HG03175 (cell line): ENCODE measurements around the gene PC.

ENCODE experiments used
- ATAC-seq: cut with Tn5 transposase; IDR thresholded peaks from one replicate; pipeline ENCODE4 v1.9.1; 2021; ENCODE audit warnings: mild to moderate bottlenecking, moderate library complexity; ENCODE audit not compliant: unreplicated experiment

PC gene

DNA sequence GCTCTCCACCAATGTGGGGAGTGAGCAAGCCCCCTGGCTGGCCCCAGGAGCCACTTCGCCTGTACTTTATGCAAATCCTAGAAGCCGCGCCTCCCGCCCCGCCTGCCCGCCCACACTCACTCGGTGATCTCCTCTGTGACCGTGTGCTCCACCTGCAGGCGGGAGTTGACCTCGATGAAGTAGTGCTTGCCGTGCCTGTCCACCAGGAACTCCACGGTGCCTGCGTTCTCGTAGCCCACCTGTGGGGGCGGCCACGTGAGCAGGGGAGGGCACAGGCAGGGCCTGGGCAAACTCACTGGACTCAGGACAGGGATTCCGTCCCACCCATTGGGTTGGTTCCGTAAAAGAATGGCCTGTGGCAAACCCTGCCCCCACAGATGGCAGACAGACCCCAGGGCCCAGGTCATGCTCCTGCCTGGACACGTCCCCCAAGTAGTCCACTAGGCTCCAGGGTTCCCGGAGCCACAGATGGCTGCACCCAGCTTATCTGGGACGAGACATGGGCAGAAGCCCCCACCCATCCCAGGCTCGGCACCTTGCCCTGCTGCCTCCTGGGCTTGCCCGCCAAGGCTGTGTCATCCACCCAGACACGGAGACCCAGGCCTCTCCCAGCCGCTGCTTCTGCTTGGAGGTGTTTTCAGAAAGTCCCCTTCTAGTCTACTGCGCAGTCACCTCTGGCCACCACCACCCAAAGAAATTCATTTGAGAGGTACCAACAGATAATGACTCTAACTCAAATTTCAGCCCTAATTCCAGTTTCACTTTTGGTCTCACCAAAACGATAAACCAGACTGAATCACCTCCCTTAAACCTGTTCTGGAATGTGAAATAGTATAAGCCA lies 89.2 kb downstream of the PC start:
- peak; percentile 83 for ATAC-seq

GRCh38 chr11:66868082-66868725 lies 90.0 kb downstream of the PC start:
- ATAC-seq, result no peak

- ATAC-seq, result no peak
Observed at GRCh38 chr11:66867425-66868040, 90.7 kb downstream of the PC start.

DNA sequence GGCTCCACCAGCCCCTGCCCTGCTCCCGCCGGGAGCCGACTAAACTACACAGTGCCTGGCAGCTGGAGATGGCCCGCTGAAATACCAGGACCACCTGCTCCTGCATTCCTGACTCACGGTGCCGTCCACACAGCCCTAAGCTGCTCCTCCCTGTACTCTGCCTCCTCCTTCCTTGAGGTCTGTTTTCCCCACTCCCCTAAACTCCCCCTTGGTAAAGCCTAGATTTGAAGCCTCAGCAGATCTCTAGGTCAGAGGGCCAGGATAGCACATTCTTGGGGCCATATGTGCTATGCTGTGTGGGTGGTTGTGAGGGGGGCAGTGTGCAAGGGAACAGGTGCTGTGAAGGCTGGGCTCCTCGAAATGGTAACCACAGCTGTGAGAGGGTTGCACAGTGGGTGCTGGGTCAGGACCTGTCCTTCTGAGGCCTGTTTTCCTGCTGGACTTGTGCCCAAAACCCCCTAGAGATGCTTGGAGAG lies 91.6 kb downstream of the PC start:
- no peak for ATAC-seq

- no peak for ATAC-seq
Observed at GRCh38 chr11:66866007-66866406, 92.2 kb downstream of the PC start.

- ATAC-seq, result no peak
Observed at GRCh38 chr11:66864924-66865697, 93.1 kb downstream of the PC start.

- ATAC-seq, result no peak
Observed at GRCh38 chr11:66864172-66864901, 93.8 kb downstream of the PC start.

DNA sequence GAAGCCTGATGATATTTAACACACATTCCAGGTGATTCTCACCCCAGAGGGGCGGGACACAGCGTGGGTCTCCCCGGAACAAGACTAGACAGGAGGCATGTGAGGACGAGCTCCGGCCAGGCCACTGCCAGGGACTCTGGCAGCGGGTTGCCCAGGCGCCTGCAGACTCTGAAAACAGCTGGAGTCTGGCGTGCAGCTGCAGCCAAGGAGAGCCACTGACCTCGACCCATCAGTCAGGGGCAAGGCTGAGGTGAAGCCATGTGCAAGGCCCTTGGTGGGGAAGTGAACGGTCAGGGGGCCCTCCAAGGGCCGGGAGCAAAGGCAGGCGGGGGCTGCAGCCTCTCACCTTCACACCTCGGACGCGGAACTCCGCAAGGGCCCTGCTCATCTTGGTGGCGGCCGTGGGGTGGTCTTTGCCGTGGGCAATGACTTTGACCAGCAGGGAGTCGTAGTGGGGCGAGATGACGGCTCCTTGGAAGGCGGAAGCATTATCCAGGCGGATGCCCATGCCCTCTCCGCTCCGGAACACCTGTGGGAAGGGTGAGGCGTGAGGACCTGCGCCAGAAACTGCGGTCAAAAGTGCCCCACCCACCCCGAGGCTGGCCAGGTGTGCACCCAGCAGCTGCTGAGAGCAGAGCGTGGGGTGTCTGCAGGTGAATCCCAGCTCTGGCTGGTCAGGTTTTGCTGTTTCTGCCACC lies 94.6 kb downstream of the PC start:
- no peak for ATAC-seq

- no peak for ATAC-seq
Observed at GRCh38 chr11:66862559-66863037, 95.6 kb downstream of the PC start.

- ATAC-seq, result no peak
Observed at GRCh38 chr11:66861774-66862558, 96.2 kb downstream of the PC start.

DNA sequence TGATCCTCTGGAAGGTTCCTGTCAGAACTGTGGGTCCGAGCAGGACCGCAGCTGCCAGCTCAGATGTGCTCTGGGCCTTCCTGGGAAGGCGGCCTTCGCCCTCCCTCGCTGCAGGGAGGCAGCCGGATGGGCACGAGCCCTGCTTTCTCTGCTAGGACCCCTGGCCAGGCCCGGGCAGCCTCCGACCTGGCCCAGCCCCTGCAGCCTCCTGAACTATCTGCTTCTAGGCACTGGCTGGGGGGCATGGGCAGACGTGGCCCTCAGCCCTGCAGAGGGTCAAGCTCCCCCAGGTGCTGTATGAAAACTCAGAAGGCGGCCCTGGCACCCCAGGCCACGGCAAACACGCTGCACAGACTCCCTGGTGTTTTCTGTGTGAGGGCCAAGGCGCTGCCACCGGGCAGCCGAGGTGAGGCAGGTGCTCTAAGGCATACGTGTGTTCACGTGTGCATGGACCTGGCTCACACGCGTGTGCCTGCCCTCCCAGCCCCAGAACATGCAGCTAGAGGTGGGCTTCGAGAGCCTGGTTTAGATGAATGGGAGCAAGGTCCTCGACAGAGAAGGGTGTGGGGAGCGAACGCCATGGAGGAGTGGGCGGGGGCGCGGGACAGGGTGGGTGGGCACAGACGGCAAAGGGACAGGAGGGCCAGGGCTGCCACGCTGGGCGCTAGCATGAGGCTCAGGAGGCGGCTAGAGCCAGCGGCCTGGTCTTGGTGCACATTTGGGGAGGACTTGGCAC lies 97.0 kb downstream of the PC start:
- ATAC-seq, result no peak

- ATAC-seq, result no peak
Observed at GRCh38 chr11:66860449-66860831, 97.7 kb downstream of the PC start.

DNA sequence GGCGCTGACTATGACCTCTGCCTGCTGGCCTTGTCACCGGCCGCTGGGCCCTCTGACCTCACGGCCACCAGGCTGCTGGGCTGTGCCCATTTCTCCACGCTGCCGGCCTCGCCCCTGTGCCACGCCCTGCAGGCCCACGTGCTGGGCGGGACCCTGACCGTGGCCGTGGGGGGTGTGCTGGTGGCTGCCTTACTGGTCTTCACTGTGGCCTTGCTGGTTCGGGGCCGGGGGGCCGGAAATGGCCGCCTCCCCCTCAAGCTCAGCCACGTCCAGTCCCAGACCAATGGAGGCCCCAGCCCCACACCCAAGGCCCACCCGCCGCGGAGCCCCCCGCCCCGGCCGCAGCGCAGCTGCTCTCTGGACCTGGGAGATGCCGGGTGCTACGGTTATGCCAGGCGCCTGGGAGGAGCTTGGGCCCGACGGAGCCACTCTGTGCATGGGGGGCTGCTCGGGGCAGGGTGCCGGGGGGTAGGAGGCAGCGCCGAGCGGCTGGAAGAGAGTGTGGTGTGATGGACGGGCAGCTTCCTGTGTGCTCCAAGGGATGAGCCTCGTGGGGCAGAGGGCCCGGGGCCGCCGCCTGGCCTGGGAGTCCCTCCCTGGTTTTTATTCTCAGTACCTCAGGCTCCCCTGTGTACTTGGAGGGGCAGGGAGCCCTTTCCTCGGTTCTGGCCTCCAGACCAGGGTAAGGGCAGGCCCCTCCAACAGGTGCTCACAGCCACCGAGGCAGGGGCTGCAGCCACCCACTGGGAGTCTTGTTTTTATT lies 98.3 kb downstream of the PC start:
- ATAC-seq, result no peak

GRCh38 chr11:66858939-66859685 lies 99.1 kb downstream of the PC start:
- ATAC-seq, result no peak

DNA sequence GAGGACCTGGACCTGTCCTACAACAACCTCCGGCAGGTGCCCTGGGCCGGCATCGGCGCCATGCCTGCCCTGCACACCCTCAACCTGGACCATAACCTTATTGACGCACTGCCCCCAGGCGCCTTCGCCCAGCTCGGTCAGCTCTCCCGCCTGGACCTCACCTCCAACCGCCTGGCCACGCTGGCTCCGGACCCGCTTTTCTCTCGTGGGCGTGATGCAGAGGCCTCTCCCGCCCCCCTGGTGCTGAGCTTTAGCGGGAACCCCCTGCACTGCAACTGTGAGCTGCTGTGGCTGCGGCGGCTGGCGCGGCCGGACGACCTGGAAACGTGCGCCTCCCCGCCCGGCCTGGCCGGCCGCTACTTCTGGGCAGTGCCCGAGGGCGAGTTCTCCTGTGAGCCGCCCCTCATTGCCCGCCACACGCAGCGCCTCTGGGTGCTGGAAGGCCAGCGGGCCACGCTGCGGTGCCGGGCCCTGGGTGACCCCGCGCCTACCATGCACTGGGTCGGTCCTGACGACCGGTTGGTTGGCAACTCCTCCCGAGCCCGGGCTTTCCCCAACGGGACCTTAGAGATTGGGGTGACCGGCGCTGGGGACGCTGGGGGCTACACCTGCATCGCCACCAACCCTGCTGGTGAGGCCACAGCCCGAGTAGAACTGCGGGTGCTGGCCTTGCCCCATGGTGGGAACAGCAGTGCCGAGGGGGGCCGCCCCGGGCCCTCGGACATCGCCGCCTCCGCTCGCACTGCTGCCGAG lies 99.8 kb downstream of the PC start:
- ATAC-seq, result no peak

DNA sequence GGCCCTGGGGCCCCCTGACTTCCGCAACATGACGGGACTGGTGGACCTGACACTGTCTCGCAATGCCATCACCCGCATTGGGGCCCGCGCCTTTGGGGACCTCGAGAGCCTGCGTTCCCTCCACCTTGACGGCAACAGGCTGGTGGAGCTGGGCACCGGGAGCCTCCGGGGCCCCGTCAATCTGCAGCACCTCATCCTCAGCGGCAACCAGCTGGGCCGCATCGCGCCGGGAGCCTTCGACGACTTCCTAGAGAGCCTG lies 100.3 kb downstream of the PC start:
- no peak for ATAC-seq
